ENCODE measurements around the gene PTPRB.

- TF ChIP-seq YY1 (IDR thresholded peaks at IDR 0.05; ENCODE audit: low read depth) (no peak), TEAD4 (IDR thresholded peaks at IDR 0.05) (no peak), MAX (IDR thresholded peaks at IDR 0.05) (no peak), EP300 (IDR thresholded peaks at IDR 0.05; ENCODE audit: borderline replicate concordance) (no peak), CEBPB (IDR thresholded peaks at IDR 0.05) (no peak), REST (IDR thresholded peaks at IDR 0.05; ENCODE audit: low read depth) (no peak), CREB1 (IDR thresholded peaks at IDR 0.05; ENCODE audit: low read depth) (no peak), RAD21 (IDR thresholded peaks at IDR 0.05; ENCODE audit: low read depth) (no peak), USF1 (IDR thresholded peaks at IDR 0.05) (no peak), TCF12 (IDR thresholded peaks at IDR 0.05; ENCODE audit: low read depth) (no peak), FOXM1 (IDR thresholded peaks at IDR 0.05; ENCODE audit: borderline replicate concordance, low read depth) (no peak), EGR1 (IDR thresholded peaks at IDR 0.05) (no peak), TAF1 (IDR thresholded peaks at IDR 0.05; ENCODE audit: low read depth) (no peak), ZBTB7A (IDR thresholded peaks at IDR 0.05; ENCODE audit: low read depth) (no peak)
These were observed 11.0 kb upstream of the PTPRB start for GRCh38 chr12:70648191-70648590.
